ENCODE data around the gene IL1RL2. TPM values are rescaled to one million over a fixed set of nuclear protein-coding genes. Genes with fewer than 3 reads are reported as not detected.

IL1RL2 gene
- total RNA-seq, 2 donors from 2014 or later = 1.4 to 3.8 TPM

- intact Hi-C loops (cut with DNase I) = no loop called here
- WGBS = 82% methylated on average over 3 of the region's 3 CpGs
- TF ChIP-seq POLR2AphosphoS5 (IDR thresholded peaks at IDR 0.05) = no peak
- TF ChIP-seq CTCF (IDR thresholded peaks at IDR 0.05) = no peak
- no peak for TF ChIP-seq POLR2A (IDR thresholded peaks at IDR 0.05)
- no peaks in the 10 kb centered on the region for H3K36me3 ChIP-seq
- no peaks in the 10 kb centered on the region for H3K27me3 ChIP-seq (replicated peaks; ENCODE audit: insufficient read depth)
- no peak overlapping the region for H3K27ac ChIP-seq
- H3K9me3 ChIP-seq = no peaks in the 10 kb centered on the region
- no peaks in the 10 kb centered on the region for H3K4me1 ChIP-seq (replicated peaks)
- no peak overlapping the region for H3K4me3 ChIP-seq
- DNase-seq (ENCODE audit: low spot score) = no peak
Observed at GRCh38 chr2:102258386-102259074, 71.7 kb downstream of the IL1RL2 start.

GRCh38 chr2:102261467-102262135, 74.8 kb downstream of the IL1RL2 start:
- intact Hi-C loops (cut with DNase I) = no loop called here
- 84% methylated on average over 5 of the region's 5 CpGs for WGBS
- no peak overlapping the region for H3K27ac ChIP-seq

GRCh38 chr2:102262216-102263129, 75.7 kb downstream of the IL1RL2 start:
- H3K36me3 ChIP-seq = no peaks in the 10 kb centered on the region
- H3K4me3 ChIP-seq = no peak overlapping the region
- no peak for TF ChIP-seq POLR2AphosphoS5 (IDR thresholded peaks at IDR 0.05)
- no peak for TF ChIP-seq POLR2A (IDR thresholded peaks at IDR 0.05)
- TF ChIP-seq CTCF (IDR thresholded peaks at IDR 0.05) = no peak
- H3K27ac ChIP-seq = no peak overlapping the region
- DNase-seq (ENCODE audit: low spot score) = no peak
- no peaks in the 10 kb centered on the region for H3K4me1 ChIP-seq (replicated peaks)
- H3K9me3 ChIP-seq = no peaks in the 10 kb centered on the region
- H3K27me3 ChIP-seq (replicated peaks; ENCODE audit: insufficient read depth) = no peaks in the 10 kb centered on the region
- 77% methylated on average over 6 of the region's 6 CpGs for WGBS
- intact Hi-C loops (cut with DNase I) = no loop called here

More at GRCh38 chr2:102261467-102262135, 74.8 kb downstream of the IL1RL2 start:
- H3K4me1 ChIP-seq (replicated peaks) = no peaks in the 10 kb centered on the region
- DNase-seq (ENCODE audit: low spot score) = no peak
- no peaks in the 10 kb centered on the region for H3K36me3 ChIP-seq
- H3K27me3 ChIP-seq (replicated peaks; ENCODE audit: insufficient read depth) = no peaks in the 10 kb centered on the region
- H3K4me3 ChIP-seq = no peak overlapping the region
- TF ChIP-seq POLR2AphosphoS5 (IDR thresholded peaks at IDR 0.05) (no peak), POLR2A (IDR thresholded peaks at IDR 0.05) (no peak), CTCF (IDR thresholded peaks at IDR 0.05) (no peak)
- H3K9me3 ChIP-seq = no peaks in the 10 kb centered on the region

GRCh38 chr2:102264952-102265351, 78.1 kb downstream of the IL1RL2 start:
- Histone ChIP-seq H3K36me3 (no peaks in the 10 kb centered on the region), H3K4me3 (no peak overlapping the region), H3K27me3 (replicated peaks; ENCODE audit: insufficient read depth) (no peaks in the 10 kb centered on the region), H3K9me3 (no peaks in the 10 kb centered on the region), H3K27ac (no peak overlapping the region), H3K4me1 (replicated peaks) (no peaks in the 10 kb centered on the region)
- intact Hi-C loops (cut with DNase I) = no loop called here
- DNase-seq (ENCODE audit: low spot score) = no peak
- no peak for TF ChIP-seq POLR2A (IDR thresholded peaks at IDR 0.05)
- TF ChIP-seq POLR2AphosphoS5 (IDR thresholded peaks at IDR 0.05) = no peak
- no peak for TF ChIP-seq CTCF (IDR thresholded peaks at IDR 0.05)
- 68% methylated on average over 2 of the region's 2 CpGs for WGBS
